Measurements from ENCODE around the gene LTA4H.

GRCh38 chr12:96073346-96074330 is 38.3 kb upstream of the LTA4H start:
- TF ChIP-seq CTCF (IDR thresholded peaks at IDR 0.05) (no peak), EP300 (IDR thresholded peaks at IDR 0.05) (no peak)

Data from ovary (tissue), 3 donors.